HepG2 (cell line): Measurements from ENCODE around the gene CYBC1. TPM values are rescaled to one million over a fixed set of nuclear protein-coding genes. Genes with fewer than 3 reads are reported as not detected.

Experiments used
- BCL6 ChIP-seq: IDR thresholded peaks from 2 replicates; pipeline ENCODE4 v1.6.1; 2016; ENCODE audit warnings: missing genetic modification reagents, missing compliant biosample characterization
- CBFB ChIP-seq: sonication (generic); formaldehyde crosslinking; IDR thresholded peaks from 2 replicates; pipeline ENCODE4 v1.4.0; 2020; ENCODE audit warnings: missing genetic modification reagents
- FOXA1 ChIP-seq, 2 experiments: fragments of 450-650 bp in 1 of 2; sonication (generic) in 1 of 2; formaldehyde crosslinking in 1 of 2; IDR thresholded peaks; 2 replicates each; pipeline versions ENCODE4 v1.4.0 to v1.6.1; 2016 to 2020; ENCODE audit warnings: missing genetic modification reagents in 1 of 2
- NR1H2 ChIP-seq: sonication (generic); formaldehyde crosslinking; IDR thresholded peaks from 2 replicates; pipeline ENCODE4 v1.8.1; 2022; ENCODE audit warnings: low read depth, missing genetic modification reagents, borderline replicate concordance
- RBFOX2 ChIP-seq: fragments of 200-400 bp; formaldehyde crosslinking; IDR thresholded peaks from 2 replicates; pipeline ENCODE4 v1.6.1; 2017; ENCODE audit warnings: low read depth, mild to moderate bottlenecking, low read length
- SALL1 ChIP-seq: sonication (generic); formaldehyde crosslinking; IDR thresholded peaks from 2 replicates; pipeline ENCODE4 v1.8.0; 2022; ENCODE audit warnings: mild to moderate bottlenecking, missing genetic modification reagents
- ZNF589 ChIP-seq: sonication (generic); formaldehyde crosslinking; conservative IDR thresholded peaks from 2 replicates; pipeline ENCODE4 v1.8.0; 2022; ENCODE audit warnings: mild to moderate bottlenecking, moderate library complexity, missing genetic modification reagents
- ZNF605 ChIP-seq: sonication (generic); formaldehyde crosslinking; IDR thresholded peaks from 2 replicates; pipeline ENCODE4 v1.8.0; 2022; ENCODE audit warnings: mild to moderate bottlenecking, missing genetic modification reagents
- ZNF775 ChIP-seq: sonication (generic); formaldehyde crosslinking; IDR thresholded peaks from 2 replicates; pipeline ENCODE4 v1.4.0; 2020; ENCODE audit warnings: missing genetic modification reagents, mild to moderate bottlenecking, moderate library complexity, borderline replicate concordance
- polyA plus RNA-seq, 8 experiments: library from polyadenylated mRNA; depleted of rRNA in 3 of 8; stranded (reverse) in 7 of 8; unstranded in 1 of 8; fragments of >200 nt; fragmentation: Illumina TruSeq in 4 of 8; extraction: Trizol in 4 of 8; gene quantifications; 2 replicates each; pipeline versions ENCODE4 v1.2.1 to v1.2.3, GENCODE V29; 2011 to 2016; ENCODE audit warnings: low read depth in 4 of 8, missing spikeins in 1 of 8, mixed read lengths in 1 of 8; ENCODE audit not compliant: insufficient read depth in 1 of 8
- total RNA-seq, 5 experiments: library from RNA; depleted of rRNA; stranded (reverse); fragments of >200 nt; fragmentation: Illumina TruSeq; extraction: Trizol; gene quantifications; 2 replicates each; pipeline ENCODE4 v1.2.3, GENCODE V29; 2016; ENCODE audit warnings: low read depth in 1 of 5
- TF ChIP-seq, protein P1 (sequence below): sonication (generic); formaldehyde crosslinking; IDR thresholded peaks from 2 replicates; pipeline ENCODE4 v1.5.0; 2020; ENCODE audit warnings: mild to moderate bottlenecking, missing genetic modification reagents, borderline replicate concordance
- TF ChIP-seq, protein P2 (sequence below): sonication (generic); formaldehyde crosslinking; IDR thresholded peaks from 2 replicates; pipeline ENCODE4 v1.4.0; 2020; ENCODE audit warnings: missing genetic modification reagents
- TF ChIP-seq, protein P3 (sequence below): sonication (generic); formaldehyde crosslinking; IDR thresholded peaks from 2 replicates; pipeline ENCODE4 v1.8.1; 2023; ENCODE audit warnings: mild to moderate bottlenecking, moderate library complexity, missing genetic modification reagents

Gene CYBC1
- total and polyA plus RNA-seq, 2 of the 13 experiments (the other 11 are each of a cell fraction or from before 2014, with no cell fraction given), result 43.4 to 44.1 TPM

DNA sequence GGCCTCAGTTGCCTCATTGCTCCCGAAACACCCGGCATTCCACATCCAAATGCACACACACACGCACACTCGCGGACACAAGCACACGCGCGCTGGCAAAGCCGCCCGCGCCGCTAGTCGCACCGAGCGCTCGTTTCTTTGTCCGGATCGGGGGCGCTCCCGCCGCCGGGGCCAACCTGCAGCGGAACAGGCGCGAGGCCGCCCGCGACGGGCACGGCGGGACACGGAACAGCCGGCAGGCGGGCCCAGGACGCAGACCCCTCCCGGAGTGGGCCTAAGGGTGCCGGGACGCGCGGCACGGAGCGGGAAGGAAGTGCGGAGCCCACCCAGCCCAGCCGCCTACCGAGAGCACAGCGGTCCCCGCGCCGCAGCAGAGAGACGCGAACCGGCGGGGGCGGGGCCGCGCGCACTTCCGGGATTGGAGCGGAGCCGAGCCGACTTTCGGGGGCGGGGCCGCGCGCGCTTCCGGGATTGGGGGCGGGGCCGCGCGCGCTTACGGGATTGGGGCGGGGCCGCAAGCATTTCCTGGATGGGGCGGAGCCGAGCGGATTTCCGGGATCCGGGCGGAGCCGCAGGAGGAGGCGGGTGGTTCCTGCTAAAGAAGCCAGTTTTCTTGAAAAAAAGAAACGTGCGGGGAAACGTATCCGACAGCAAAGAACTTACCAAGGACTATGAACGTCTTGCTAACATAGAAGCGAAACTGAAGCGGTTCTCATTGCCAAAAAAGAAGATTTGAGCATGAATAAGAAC lies at the start of gene CYBC1 (continued):
- TF ChIP-seq, protein P1, sequence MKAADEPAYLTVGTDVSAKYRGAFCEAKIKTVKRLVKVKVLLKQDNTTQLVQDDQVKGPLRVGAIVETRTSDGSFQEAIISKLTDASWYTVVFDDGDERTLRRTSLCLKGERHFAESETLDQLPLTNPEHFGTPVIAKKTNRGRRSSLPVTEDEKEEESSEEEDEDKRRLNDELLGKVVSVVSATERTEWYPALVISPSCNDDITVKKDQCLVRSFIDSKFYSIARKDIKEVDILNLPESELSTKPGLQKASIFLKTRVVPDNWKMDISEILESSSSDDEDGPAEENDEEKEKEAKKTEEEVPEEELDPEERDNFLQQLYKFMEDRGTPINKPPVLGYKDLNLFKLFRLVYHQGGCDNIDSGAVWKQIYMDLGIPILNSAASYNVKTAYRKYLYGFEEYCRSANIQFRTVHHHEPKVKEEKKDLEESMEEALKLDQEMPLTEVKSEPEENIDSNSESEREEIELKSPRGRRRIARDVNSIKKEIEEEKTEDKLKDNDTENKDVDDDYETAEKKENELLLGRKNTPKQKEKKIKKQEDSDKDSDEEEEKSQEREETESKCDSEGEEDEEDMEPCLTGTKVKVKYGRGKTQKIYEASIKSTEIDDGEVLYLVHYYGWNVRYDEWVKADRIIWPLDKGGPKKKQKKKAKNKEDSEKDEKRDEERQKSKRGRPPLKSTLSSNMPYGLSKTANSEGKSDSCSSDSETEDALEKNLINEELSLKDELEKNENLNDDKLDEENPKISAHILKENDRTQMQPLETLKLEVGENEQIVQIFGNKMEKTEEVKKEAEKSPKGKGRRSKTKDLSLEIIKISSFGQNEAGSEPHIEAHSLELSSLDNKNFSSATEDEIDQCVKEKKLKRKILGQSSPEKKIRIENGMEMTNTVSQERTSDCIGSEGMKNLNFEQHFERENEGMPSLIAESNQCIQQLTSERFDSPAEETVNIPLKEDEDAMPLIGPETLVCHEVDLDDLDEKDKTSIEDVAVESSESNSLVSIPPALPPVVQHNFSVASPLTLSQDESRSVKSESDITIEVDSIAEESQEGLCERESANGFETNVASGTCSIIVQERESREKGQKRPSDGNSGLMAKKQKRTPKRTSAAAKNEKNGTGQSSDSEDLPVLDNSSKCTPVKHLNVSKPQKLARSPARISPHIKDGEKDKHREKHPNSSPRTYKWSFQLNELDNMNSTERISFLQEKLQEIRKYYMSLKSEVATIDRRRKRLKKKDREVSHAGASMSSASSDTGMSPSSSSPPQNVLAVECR, result peak; percentile 99
- TF ChIP-seq ZNF775 (CRISPR knock-in tag), result no peak
- TF ChIP-seq CBFB (CRISPR knock-in tag), result peak; percentile 57; the same call in 1 of the 2 replicates
- no peak for TF ChIP-seq NR1H2 (CRISPR knock-in tag)
- TF ChIP-seq, protein P2, sequence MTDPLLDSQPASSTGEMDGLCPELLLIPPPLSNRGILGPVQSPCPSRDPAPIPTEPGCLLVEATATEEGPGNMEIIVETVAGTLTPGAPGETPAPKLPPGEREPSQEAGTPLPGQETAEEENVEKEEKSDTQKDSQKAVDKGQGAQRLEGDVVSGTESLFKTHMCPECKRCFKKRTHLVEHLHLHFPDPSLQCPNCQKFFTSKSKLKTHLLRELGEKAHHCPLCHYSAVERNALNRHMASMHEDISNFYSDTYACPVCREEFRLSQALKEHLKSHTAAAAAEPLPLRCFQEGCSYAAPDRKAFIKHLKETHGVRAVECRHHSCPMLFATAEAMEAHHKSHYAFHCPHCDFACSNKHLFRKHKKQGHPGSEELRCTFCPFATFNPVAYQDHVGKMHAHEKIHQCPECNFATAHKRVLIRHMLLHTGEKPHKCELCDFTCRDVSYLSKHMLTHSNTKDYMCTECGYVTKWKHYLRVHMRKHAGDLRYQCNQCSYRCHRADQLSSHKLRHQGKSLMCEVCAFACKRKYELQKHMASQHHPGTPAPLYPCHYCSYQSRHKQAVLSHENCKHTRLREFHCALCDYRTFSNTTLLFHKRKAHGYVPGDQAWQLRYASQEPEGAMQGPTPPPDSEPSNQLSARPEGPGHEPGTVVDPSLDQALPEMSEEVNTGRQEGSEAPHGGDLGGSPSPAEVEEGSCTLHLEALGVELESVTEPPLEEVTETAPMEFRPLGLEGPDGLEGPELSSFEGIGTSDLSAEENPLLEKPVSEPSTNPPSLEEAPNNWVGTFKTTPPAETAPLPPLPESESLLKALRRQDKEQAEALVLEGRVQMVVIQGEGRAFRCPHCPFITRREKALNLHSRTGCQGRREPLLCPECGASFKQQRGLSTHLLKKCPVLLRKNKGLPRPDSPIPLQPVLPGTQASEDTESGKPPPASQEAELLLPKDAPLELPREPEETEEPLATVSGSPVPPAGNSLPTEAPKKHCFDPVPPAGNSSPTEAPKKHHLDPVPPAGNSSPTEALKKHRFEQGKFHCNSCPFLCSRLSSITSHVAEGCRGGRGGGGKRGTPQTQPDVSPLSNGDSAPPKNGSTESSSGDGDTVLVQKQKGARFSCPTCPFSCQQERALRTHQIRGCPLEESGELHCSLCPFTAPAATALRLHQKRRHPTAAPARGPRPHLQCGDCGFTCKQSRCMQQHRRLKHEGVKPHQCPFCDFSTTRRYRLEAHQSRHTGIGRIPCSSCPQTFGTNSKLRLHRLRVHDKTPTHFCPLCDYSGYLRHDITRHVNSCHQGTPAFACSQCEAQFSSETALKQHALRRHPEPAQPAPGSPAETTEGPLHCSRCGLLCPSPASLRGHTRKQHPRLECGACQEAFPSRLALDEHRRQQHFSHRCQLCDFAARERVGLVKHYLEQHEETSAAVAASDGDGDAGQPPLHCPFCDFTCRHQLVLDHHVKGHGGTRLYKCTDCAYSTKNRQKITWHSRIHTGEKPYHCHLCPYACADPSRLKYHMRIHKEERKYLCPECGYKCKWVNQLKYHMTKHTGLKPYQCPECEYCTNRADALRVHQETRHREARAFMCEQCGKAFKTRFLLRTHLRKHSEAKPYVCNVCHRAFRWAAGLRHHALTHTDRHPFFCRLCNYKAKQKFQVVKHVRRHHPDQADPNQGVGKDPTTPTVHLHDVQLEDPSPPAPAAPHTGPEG, result no peak
- TF ChIP-seq FOXA1 (IDR thresholded peaks at IDR 0.05), result no peak
- no peak for TF ChIP-seq FOXA1 (CRISPR knock-in tag; IDR thresholded peaks at IDR 0.05)
- TF ChIP-seq ZNF589 (CRISPR knock-in tag), result no peak; the same call in 1 of the 2 replicates
- peak; percentile 1; the same call in 1 of the 2 replicates for TF ChIP-seq BCL6
- TF ChIP-seq ZNF605 (CRISPR knock-in tag), result peak; percentile 54; the same call in 1 of the 2 replicates
- TF ChIP-seq SALL1 (CRISPR knock-in tag), result peak; percentile 87
- peak; percentile 97 for TF ChIP-seq RBFOX2
- TF ChIP-seq, protein P3, sequence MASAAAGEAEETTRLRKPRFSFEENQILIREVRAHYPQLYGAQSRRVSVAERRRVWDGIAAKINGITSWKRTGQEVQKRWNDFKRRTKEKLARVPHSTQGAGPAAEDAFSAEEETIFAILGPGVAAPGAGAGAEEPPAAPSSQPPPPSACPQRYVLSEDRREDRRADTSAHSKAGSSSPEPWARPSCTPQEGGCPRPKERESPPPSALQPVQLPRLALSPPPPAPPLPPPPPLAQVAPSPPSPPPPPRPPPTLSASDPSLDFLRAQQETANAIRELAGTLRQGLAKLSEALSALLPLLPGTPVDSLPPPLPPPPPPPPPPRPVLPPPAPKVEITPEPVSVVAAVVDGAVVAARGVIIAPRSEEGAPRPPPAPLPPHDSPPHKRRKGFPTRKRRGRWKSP, result peak; percentile 75
